NCI-H187 (cell line): ENCODE results near the gene TNNC1.

Source experiments
- DNase-seq, 2 experiments: peaks; one replicate each; lab custom pipeline; 2025; lab: John Stamatoyannopoulos, UW

TNNC1 gene

DNA sequence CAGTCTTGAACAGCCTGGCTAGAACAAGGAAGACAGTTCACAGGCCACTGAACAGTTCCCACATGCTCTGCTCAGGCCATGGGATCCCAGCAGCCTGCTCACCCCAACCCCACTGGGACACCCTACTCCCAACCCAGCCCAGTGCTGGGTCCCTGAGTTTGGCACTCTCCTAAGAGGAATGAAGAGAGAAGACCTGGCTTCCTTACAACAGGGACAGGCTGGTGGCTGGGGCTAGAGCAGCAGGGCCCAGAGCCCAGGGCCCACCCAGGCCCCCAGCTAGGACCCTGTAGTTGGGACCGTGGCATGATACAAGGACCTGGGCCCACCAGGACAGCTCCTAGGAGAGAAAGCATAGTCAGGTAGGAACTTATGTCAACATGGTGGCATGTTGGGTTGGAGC lies 52.3 kb downstream of the TNNC1 start:
- DNase-seq = no peak
